Activated effector memory CD4-positive, alpha-beta T cell treated with Interleukin-2 at 50 U/mL for 16 hours (primary cell): Measurements from ENCODE around the gene ANKRD2.
"Not testable (repeated sequence)": the region's sequence is repeated elsewhere in the genome, so short reads cannot be mapped to it uniquely, and the experiment has no call there.

ENCODE experiments used
- DNase-seq: peaks from one replicate; pipeline ENCODE4 v3.0.0-alpha.2; 2020

ANKRD2 gene

DNA sequence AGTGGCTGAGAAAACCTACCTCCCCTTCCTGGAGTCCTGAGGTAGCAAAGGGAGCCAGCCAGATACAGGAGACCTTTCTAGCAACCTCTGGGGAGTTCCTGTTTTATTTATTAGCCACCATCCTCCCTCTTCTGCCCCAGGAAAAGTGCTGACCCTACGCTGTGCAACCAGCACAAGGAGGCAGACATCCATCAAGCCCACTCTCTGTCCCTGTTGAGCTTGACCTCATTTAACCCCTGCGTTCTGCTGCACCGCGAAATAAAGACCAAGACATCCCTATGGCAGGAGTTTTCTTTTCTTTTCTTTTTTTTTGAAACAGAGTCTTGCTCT lies 25.3 kb upstream of the ANKRD2 start:
- no peak for DNase-seq

DNA sequence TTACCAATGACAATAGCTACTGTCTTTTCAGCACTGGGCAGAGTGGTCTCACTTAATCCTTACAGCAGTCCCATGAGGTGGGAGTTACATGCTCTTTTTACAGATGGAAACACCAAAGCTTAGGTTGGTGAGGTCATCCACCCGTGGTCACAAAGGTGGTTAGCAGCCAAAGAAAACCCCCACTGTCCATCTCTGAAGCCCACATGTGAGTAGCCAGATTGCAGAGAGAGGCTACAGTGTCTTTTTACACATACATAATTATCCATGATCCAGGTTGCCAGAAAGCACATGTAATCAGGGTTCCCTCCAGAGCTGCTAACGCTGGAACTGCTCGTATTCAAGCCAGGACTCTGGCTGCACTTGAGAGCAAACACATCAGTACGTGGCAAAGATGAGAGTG lies 24.6 kb upstream of the ANKRD2 start:
- DNase-seq: no peak

DNA sequence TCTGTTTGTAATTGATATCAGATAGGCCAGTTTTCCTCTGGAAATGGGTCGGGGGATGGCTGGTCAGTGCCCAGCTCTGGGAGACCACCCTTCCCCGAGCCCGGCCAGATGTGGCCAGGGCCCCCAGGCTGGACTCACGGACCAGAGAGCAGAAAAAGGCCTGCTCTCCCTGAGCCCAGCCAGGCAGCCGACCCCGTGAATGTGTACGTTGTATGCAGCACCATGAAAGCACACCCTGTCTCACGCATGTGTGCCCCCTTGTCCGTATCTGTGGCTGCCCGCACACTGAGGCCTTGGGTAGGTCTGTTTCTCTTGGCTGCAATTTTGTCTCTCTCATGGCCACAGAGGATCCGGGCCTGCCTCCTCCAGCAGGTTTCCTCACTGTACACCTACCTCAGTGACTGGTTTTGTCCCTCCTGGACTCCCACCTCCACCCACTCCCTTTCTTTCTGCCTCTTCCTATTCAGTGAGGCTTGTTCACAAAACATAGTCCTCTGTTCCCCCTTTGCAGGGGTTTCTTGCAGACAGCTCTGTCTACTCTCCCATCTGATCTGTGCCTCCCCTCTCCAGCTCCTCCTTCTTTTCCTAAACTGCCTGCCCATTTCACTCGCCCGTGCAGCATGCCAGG lies 23.6 kb upstream of the ANKRD2 start:
- no peak for DNase-seq

DNA sequence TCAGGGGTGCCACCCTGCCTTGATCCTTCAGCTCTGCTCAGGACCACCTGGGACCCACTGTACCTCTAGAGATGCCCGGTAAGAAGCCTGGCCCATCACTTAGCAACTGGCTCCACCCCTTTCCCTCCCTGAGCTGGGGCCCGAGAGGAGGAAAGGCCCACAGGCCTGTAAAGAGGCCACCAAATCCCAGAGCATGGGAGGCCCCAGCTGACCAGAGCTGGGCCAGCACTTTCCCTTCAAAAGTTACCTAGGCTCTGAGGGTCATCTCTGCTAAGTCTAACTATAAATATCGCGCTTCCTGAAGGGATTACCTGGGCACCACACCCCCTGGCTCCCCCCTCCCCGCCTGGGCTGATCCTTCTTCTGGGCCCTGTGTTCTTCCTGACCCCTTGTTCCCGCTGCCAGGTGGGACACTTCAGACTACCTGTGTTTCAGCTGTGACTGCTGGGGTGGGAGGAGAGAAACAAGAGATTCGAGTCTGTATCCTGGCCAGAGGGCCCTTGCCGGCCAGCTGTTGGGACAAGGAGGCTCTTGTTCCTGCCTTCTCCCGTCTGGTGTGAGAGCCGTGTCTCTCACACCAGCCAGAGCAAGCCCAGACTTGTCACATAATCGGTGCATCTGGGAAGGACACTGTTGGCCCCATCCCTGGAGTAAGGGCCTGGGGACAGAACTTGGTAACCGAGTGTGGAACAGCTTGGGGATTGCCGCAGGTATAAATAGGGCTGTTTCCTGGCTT lies 22.8 kb upstream of the ANKRD2 start:
- DNase-seq: no peak

DNA sequence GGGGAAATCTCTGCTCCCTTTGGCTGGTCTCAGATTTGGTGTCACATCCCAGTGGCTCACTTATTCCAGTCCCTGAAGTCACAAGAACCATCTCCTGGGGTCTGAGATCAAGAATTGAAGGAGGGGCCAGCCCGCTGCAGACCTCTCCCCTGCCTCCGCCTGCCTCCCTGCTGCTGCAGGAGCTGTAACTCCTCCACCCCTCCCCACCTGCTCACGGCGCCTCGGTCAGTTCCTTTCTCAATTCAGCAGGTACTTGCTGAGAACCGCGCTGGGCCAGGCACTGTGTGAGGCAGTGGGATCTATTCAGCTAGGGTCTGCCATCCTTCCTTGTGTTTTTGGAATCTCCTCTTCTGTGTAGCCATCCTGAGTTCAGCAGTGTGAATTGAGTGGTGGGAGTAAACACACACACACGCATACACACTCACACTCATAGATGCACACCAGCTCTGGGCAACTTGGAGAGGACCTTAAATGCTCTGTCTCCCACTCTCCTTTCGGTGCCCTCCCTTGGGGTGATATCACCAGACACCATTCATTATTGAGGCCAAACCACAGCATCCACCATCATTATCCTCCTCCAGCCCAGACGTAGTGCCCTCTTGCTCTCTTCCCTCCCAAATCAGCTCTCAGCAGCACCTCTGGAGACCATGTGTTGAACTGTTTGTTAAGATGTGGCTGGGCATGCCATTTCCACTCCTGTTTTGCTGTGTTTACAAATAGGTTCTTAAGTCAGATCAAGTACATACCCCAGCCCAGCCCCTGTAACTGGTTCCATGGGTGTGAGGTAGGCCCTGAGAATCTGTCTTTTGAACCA lies 22.0 kb upstream of the ANKRD2 start:
- no peak for DNase-seq

DNA sequence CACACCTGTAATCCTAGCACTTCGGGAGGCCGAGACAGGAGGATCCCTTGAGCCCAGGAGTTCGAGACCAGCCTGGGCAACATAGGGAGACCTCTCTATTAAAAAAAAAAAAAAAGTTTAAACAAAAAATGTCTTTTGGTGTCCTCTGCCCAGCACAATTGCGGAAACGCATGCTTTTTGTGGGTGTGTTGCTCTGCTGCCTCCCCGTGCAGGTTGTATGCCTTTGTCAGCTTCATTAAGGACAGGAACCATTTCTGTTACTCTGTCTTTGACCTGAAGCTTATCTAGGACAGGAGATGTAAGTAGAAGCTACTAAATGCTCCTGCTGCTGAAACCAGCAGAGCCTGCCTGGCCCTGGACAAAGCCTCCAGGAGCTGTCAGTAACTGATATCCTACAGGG lies 21.3 kb upstream of the ANKRD2 start:
- DNase-seq: no peak

DNA sequence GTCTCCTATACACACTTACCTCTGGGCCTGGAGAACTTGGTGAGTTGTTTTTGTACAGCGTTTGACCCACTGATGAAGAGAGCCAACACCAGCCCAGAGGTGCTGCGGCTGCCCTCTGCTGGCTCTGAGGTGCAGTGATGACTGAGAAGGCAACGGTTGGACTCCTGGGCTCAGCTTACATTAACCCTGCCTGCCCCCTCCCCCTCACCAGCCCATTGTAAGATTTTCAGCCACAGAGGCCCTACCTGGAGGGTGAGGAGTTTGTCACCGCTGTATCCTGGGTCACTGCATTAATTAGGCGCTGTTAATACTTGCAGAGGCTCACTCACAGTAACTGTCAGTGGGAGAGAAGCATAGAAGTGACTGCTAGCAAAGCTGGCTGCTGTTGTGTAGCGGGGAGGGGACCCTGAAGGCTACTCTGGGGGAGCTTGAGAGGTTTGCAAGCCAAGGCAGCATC lies 19.0 kb upstream of the ANKRD2 start:
- DNase-seq: peak; percentile 34

DNA sequence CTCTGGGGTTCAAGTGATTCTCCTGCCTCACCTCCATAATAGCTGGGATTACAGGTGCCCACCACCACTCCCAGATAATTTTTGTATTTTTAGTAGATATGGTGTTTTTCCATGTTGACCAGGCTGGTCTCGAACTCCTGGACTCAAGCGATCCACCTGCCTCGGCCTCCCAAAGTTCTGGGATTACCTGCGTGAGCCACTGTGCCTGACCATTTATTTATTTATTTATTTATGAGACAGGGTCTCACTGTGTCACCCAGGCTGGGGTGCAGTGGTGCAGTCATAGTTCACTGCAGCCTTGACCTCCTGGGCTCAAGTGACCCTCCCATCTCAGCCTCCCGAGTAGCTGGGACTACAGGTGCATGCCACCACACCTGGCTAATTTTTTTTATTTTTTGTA lies 18.2 kb upstream of the ANKRD2 start:
- not testable (repeated sequence) for DNase-seq

DNA sequence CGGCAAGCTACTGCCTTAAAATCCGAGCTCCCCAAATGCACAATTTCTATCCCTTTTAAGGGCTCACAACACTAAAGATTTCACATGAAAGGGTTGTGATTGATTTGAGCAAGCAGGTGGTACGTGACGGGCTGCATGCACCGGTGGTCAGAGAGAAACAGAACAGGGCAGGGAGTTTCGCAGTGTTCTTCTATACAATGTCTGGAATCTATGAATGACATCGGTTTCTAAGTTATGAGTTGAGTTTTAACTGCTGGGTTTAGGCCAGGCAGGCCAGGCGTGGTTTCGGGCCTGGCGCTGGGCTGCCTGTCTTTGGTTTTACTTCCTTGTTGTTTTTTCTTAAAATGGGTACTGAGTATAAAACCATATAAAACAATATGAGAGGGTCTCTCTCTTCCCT lies 17.0 kb upstream of the ANKRD2 start:
- DNase-seq: not testable (repeated sequence)

DNA sequence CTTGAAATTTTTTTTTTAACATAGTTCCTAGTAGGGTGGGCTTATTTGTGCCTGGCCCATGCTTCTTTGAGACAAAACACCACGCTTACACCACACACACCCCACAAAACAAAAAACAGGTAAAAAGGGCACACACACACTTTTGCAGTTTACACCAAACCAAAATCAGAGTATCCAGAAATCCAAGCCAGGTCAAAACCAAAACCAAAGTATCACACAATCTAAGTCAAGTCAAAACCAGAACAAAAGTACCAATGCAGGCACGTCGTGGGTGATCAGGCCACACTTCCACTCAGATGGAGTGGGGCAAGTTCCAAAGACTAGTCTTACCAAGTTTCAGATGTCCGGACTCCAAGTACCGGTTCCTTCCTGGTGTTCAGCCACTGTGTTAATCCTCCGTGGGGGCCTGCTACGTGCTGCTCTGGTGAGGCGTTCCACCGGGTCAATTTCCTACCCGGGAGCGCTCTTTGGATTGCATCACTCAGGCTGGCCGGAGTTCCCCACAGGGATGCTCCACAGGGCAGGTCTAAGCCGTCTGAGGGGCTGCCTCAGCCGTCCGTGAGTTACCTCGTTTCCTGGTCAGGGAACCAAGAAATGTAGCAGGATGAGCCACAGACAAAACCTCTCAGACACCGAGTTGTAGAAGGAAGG lies 11.7 kb upstream of the ANKRD2 start:
- not testable (repeated sequence) for DNase-seq

DNA sequence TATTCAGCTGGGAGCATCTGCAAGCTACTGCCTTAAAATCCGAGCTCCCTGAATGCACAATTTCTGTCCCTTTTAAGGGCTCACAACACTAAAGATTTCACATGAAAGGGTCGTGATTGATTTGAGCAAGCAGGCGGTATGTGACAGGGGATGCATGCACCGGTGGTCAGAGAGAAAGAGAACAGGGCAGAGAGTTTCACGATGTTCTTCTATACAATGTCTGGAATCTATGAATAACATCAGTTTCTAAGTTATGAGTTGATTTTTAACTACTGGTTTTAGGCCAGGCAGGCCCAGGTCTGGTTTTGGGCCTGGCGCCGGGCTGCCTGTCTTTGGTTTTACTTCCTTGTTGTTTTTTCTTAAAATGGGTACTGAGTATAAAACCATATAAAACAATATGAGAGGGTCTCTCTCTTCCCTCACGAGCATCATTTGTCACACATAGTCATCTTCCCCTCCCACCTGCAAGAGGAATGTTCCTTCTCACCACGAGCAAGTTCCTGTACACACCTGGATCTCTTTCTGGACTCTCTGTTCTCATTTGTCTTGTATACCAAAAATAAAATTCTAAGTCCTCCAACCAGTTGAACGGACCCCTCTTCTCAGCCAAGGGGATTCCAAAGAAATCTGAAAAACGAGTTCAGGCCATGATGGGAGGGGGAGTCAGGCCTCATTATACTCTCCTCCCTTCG lies 11.0 kb upstream of the ANKRD2 start:
- DNase-seq: not testable (repeated sequence)

DNA sequence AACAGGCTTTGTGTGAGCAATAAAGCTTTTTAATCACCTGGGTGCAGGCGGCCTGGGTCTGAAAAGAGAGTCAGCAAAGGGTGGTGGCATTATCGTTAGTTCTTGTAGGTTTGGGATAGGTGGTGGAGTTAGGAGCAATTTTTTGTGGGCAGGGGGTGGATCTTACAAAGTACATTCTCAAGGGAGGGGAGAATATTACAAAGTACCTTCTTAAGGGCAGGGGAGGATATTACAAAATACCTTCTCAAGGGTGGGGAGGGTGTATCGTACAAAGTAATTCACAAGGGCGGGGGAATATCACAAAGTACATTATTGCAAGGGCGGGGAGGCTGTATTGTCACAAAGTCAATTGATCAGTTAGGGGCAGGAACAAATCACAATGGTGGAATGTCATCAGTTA lies 10.2 kb upstream of the ANKRD2 start:
- not testable (repeated sequence) for DNase-seq

DNA sequence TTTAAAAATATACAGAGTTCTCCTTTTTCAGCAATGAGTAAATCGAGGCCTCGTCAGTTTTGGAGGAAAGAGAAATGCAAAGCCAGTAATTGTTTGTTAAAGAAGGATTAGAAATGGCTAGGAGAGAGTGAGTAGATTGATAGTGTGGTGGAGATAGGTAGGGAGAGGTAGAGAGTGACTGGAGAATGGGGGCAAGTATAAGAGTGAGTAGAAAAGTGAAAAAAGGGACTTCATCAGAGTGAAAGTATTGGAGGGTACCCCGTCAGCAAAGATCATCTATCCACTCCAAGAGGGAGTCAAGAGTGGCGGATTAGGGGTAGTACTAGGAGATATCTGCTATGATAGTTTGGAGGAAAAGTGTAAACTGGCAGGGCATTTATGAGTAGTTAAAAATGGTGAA lies 9.2 kb upstream of the ANKRD2 start:
- DNase-seq: no peak

DNA sequence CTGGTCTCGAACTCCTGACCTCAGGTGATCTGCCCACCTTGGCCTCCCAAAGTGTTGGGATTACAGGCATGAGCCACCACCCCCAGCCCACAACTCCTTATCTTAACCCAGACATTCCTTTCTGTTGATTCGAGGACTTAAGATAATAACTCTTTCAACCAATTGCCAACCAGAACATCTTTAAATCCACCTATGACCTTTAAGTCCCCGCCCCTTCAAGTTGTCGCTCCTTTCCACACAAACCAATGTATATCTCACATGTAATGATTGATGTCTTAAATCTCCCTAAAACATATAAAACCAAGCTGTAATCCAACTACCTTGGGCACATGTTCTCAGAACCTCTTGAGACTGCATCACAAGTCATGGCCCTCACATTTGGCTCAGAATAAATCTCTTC lies 7.8 kb upstream of the ANKRD2 start:
- no peak for DNase-seq

DNA sequence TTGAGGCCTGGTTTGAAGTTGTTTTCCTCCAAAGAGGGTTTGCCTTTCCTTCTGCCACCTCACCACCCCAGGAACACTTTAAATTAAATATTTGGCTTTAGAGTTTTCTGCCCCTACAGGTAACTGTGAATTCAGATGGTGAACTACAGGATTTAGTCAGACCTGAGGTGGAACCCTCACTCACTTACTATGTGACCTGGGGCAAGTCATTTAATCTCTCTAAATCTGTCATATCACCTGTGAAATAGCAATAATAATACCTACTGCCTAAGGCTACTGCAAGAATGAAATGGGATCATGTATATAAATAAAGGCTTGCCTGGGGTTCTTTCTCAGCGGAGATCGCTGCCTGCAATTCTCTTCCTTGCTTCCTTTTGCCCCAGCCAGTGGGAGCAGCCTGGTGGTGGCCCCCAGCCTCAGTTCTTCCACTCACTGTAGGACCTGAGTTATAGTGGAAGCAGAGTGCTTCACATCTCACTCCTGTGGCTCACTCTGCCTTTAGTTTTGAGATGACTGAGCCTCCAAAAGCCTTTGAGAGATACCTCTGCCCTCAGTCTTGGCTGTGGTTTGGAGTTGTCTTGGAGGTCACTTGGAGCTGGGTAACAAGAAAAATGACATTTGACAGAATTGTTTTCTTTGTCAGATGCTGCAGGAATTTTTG lies 6.1 kb upstream of the ANKRD2 start:
- no peak for DNase-seq

DNA sequence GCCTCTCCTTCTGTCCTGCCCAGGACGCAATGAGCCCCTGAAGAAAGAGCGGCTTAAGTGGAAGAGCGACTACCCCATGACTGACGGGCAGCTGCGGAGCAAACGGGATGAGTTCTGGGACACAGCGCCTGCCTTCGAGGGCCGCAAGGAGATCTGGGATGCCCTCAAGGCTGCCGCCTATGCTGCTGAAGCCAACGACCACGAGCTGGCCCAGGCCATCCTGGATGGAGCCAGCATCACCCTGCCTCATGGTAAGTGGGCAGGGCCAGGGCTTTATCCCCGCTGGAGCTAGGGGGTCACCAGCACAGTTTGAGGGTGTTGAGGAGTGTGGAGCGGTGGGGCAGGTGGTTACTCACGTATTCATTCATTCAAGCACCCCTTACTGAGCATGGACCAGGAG lies 4.7 kb upstream of the ANKRD2 start:
- DNase-seq: no peak

DNA sequence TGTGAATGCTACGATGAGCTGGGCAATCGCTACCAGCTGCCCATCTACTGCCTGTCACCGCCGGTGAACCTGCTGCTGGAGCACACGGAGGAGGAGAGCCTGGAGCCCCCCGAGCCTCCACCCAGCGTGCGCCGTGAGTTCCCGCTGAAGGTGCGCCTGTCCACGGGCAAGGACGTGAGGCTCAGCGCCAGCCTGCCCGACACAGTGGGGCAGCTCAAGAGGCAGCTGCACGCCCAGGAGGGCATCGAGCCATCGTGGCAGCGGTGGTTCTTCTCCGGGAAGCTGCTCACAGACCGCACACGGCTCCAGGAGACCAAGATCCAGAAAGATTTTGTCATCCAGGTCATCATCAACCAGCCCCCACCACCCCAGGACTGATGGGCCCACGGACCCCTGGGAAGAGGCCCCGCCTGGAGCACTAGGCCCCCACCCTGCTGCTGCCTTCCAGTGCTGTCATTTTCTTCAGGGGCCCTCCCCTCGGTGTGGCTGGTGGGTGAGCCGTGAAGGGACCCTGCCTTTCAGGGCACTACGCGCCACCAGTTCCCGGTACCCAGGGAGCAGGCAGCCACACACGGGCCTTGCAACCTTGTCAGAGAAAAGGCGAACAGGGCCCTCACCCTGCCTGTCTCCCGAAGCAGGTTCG lies 2.3 kb upstream of the ANKRD2 start:
- DNase-seq: no peak

DNA sequence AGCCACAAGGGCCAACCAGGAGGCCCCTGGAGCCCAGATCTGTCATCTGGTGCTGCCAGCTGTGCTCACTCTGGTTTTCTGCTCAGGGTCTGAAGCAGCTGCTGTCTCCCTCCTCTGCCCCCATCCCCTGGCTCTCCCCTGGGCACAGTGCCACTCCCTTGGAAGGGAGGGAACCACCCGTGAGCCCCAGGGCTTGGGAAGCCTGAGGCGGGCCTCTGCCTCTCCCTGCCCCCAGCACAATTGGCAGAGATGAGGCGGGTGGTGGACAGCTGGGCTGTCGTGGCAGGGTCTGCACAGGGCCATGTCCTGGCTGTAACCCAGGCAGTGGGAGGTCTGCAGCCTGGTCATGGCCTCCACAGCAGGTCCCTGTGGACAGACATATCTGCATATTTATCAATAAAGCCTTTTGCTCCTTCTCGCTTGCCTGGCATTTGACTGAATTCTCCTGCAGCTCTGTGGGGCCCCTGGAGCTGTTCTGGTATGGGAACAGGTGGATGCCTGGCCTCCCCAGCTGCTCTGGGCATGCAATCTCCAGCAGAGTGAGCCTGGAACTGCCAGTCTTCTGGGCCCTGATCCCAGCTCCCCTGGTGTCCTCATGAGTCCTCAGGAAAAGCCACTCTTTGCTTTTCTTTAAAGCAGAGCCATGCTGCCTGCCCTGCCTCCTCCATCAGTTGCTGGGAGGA lies 1.6 kb upstream of the ANKRD2 start:
- DNase-seq: no peak

DNA sequence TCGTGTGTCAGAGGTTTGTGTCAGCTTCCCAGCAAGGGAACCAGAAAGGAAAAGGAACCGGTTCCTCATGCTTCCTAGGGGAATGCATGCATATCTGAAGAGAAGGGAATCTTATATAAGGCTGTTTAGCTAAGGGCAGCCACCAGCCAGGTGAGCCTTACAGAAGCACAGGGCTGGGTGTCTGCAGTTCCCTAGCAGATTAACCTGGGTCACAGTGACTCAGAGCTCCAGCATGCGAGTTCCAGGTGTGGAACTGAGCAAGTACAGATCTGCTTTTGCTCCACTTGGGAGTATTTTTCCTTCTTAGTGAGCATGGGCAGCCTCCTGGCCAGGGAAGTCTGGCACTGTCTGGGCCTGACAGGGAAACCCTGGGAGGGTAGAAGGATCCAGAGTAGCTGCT lies 957 bp upstream of the ANKRD2 start:
- no peak for DNase-seq

DNA sequence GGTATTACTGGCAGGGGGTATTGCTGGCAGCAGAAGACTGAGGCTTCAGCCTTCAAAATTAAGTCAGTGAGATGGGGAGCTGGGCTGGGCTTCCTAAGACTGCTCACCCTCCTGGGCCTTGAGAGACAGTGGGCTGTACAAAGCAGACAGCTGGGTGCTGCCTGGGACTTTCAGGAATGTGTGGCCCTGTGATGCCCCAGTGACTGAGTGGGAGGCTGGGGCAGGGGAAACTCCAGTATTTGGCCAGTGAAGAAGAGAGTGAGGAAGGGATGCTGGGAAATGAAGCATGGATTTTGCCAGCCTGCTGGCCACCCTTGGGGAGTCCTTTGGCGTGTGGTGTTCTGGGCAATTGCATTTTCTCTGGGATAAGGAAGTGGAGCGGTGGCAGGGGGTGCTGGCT lies 442 bp downstream of the ANKRD2 start:
- no peak for DNase-seq

DNA sequence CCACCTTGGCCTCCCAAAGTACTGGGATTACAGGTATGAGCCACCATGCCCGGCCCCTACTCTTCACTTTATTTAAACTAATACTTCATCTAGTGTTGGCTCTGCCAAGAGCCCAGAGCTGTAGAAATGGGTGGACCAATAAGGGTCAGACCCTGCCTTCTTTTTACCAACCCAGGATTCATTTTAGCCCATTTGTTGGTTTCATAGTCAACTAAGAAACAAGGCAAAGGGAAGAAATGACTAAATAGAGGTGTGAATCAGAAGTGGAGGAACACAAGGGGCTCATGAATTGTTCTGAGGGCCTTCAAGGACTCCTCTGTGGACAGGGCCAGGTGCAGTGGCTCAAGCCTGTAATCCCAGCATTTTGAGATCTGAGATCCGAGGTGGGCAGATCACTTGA lies 1.1 kb downstream of the ANKRD2 start:
- DNase-seq: no peak
